IMR-90 (cell line): ENCODE results near the gene CHN2.

ENCODE experiments used
- CHD1 ChIP-seq: IDR thresholded peaks from 2 replicates; pipeline ENCODE4 v1.6.1; 2012; ENCODE audit warnings: low read depth, low read length, improper control_type of control experiment
- MAFK ChIP-seq: IDR thresholded peaks from 2 replicates; pipeline ENCODE4 v1.6.1; 2012; ENCODE audit warnings: low read depth, low read length, improper control_type of control experiment
- POLR2A ChIP-seq: IDR thresholded peaks from 2 replicates; pipeline ENCODE4 v1.6.1; 2012; ENCODE audit warnings: mild to moderate bottlenecking, low read depth, low read length
- TF ChIP-seq, protein P1 (sequence below): conservative IDR thresholded peaks from 2 replicates; pipeline ENCODE4 v1.5.1; 2012; ENCODE audit warnings: mild to moderate bottlenecking, low read depth, low read length, improper control_type of control experiment
- TF ChIP-seq, protein P2 (sequence below): fragments of 150-350 bp; IDR thresholded peaks from 2 replicates; pipeline ENCODE4 v1.6.1; 2016; ENCODE audit warnings: low read depth, mild to moderate bottlenecking, low read length, moderate library complexity, borderline replicate concordance

DNA sequence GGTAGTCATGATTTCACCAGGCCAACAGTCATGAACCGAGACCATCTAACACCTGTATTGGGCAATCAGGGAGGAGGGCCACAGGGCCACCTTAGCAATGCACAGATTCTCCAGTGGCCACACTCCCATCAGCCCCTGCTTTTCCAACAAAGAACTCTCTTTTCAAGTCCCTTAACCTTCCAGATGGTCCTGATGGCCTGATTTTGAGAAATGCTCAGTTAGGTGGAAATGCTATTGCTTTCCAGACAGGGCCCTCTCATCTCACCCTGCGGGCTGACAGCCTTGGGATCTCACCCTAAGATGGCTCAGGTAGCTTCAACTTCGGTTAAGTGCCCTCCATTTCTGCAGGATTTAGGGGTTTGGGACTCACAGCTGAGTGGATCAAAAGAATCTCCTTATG is 237.1 kb downstream of the CHN2 start:
- TF ChIP-seq, protein P1, sequence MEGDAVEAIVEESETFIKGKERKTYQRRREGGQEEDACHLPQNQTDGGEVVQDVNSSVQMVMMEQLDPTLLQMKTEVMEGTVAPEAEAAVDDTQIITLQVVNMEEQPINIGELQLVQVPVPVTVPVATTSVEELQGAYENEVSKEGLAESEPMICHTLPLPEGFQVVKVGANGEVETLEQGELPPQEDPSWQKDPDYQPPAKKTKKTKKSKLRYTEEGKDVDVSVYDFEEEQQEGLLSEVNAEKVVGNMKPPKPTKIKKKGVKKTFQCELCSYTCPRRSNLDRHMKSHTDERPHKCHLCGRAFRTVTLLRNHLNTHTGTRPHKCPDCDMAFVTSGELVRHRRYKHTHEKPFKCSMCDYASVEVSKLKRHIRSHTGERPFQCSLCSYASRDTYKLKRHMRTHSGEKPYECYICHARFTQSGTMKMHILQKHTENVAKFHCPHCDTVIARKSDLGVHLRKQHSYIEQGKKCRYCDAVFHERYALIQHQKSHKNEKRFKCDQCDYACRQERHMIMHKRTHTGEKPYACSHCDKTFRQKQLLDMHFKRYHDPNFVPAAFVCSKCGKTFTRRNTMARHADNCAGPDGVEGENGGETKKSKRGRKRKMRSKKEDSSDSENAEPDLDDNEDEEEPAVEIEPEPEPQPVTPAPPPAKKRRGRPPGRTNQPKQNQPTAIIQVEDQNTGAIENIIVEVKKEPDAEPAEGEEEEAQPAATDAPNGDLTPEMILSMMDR = no peak
- no peak for TF ChIP-seq POLR2A
- no peak for TF ChIP-seq CHD1
- TF ChIP-seq, protein P2, sequence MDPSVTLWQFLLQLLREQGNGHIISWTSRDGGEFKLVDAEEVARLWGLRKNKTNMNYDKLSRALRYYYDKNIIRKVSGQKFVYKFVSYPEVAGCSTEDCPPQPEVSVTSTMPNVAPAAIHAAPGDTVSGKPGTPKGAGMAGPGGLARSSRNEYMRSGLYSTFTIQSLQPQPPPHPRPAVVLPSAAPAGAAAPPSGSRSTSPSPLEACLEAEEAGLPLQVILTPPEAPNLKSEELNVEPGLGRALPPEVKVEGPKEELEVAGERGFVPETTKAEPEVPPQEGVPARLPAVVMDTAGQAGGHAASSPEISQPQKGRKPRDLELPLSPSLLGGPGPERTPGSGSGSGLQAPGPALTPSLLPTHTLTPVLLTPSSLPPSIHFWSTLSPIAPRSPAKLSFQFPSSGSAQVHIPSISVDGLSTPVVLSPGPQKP = no peak
- no peak for TF ChIP-seq MAFK
